ENCODE results near the gene HUS1.
A peak's percentile ranks its signal among the peaks of the same experiment; 100 is the strongest.

The HUS1 gene

GRCh38 chr7:47947355-47947749, 32.1 kb downstream of the HUS1 start:
- Histone ChIP-seq H3K4me1 (ENCODE audit: control insufficient read depth, insufficient read depth, low read depth, low read length) (peaks cover 11% of the 10 kb centered on the region), H2BK12ac (ENCODE audit: low read length in 2 of 2) (peak overlapping the region; percentile 17 to 55), H3K79me1 (replicated peaks; ENCODE audit: low read length, poor library complexity, severe bottlenecking) (no peaks in the 10 kb centered on the region), H3K4ac (ENCODE audit: low read depth in 1 of 2, low read length in 2 of 2) (no peak overlapping the region), H3K36me3 (ENCODE audit: control insufficient read depth in 1 of 2, insufficient read depth in 2 of 2, low read depth in 1 of 2, low read length in 2 of 2) (peaks cover 0 to 3% of the 10 kb centered on the region in 2 experiments), H3K18ac (ENCODE audit: low read depth in 1 of 2, low read length in 2 of 2) (peak overlapping the region in 1 of 2 experiments; percentile 40), H2BK120ac (ENCODE audit: low read depth, low read length) (no peak overlapping the region), H3K4me3 (ENCODE audit: insufficient read depth in 1 of 2, low read depth in 1 of 2, low read length in 2 of 2) (no peak overlapping the region), H4K91ac (ENCODE audit: low read length) (no peak overlapping the region), H2BK5ac (ENCODE audit: low read depth, low read length, poor library complexity, severe bottlenecking) (no peak overlapping the region), H3K9ac (ENCODE audit: low read length) (no peak overlapping the region), H3K14ac (ENCODE audit: low read length in 2 of 2) (peak overlapping the region in 1 of 2 experiments; percentile 30), H2BK15ac (ENCODE audit: low read depth, poor library complexity, severe bottlenecking) (no peak overlapping the region), H3K27ac (ENCODE audit: low read length, poor library complexity, severe bottlenecking) (no peak overlapping the region), H2AK5ac (ENCODE audit: low read length, severe bottlenecking) (no peak overlapping the region), H3K23ac (ENCODE audit: low read length in 2 of 2) (peak overlapping the region in 1 of 2 experiments; percentile 37), H3K27me3 (ENCODE audit: control insufficient read depth in 1 of 2, insufficient read depth in 1 of 2, low read length in 2 of 2) (no peaks in the 10 kb centered on the region), H2AFZ (ENCODE audit: low read depth, low read length) (no peak overlapping the region), H3K4me2 (ENCODE audit: low read length, poor library complexity, severe bottlenecking) (no peak overlapping the region), H4K8ac (ENCODE audit: low read length) (peak overlapping the region; percentile 14), H3K9me3 (ENCODE audit: control insufficient read depth, low read length) (no peaks in the 10 kb centered on the region)
- no peak for DNase-seq
- 97% methylated on average over 5 of the region's 7 CpGs for WGBS

- peaks cover 13% of the 10 kb centered on the region for H3K4me1 ChIP-seq (ENCODE audit: control insufficient read depth, insufficient read depth, low read depth, low read length)
- no peak overlapping the region for H3K4me2 ChIP-seq (ENCODE audit: low read length, poor library complexity, severe bottlenecking)
- no peaks in the 10 kb centered on the region for H3K27me3 ChIP-seq (ENCODE audit: control insufficient read depth in 1 of 2, insufficient read depth in 1 of 2, low read length in 2 of 2)
- no peak overlapping the region for H3K4ac ChIP-seq (ENCODE audit: low read depth in 1 of 2, low read length in 2 of 2)
- no peak overlapping the region for H3K9ac ChIP-seq (ENCODE audit: low read length)
- no peaks in the 10 kb centered on the region for H3K79me1 ChIP-seq (replicated peaks; ENCODE audit: low read length, poor library complexity, severe bottlenecking)
- H2BK5ac ChIP-seq (ENCODE audit: low read depth, low read length, poor library complexity, severe bottlenecking): no peak overlapping the region
- H2BK12ac ChIP-seq (ENCODE audit: low read length in 2 of 2): peak overlapping the region; percentile 44 to 87
- peak overlapping the region; percentile 64 for H2AFZ ChIP-seq (ENCODE audit: low read depth, low read length)
- peak overlapping the region; percentile 62 for H4K8ac ChIP-seq (ENCODE audit: low read length)
- H4K91ac ChIP-seq (ENCODE audit: low read length): peak overlapping the region; percentile 77
- H2BK120ac ChIP-seq (ENCODE audit: low read depth, low read length): no peak overlapping the region
- H2AK5ac ChIP-seq (ENCODE audit: low read length, severe bottlenecking): no peak overlapping the region
- no peak overlapping the region for H2BK15ac ChIP-seq (ENCODE audit: low read depth, poor library complexity, severe bottlenecking)
- peak overlapping the region in 1 of 2 experiments; percentile 82 for H3K14ac ChIP-seq (ENCODE audit: low read length in 2 of 2)
- no peak overlapping the region for H3K27ac ChIP-seq (ENCODE audit: low read length, poor library complexity, severe bottlenecking)
- peaks cover 0 to 3% of the 10 kb centered on the region in 2 experiments for H3K36me3 ChIP-seq (ENCODE audit: control insufficient read depth in 1 of 2, insufficient read depth in 2 of 2, low read depth in 1 of 2, low read length in 2 of 2)
- no peak overlapping the region for H3K23ac ChIP-seq (ENCODE audit: low read length in 2 of 2)
- WGBS: 94% methylated on average over 7 of the region's 7 CpGs
- DNase-seq: no peak
- peak overlapping the region; percentile 11 to 95 for H3K18ac ChIP-seq (ENCODE audit: low read depth in 1 of 2, low read length in 2 of 2)
- H3K4me3 ChIP-seq (ENCODE audit: insufficient read depth in 1 of 2, low read depth in 1 of 2, low read length in 2 of 2): no peak overlapping the region
- no peaks in the 10 kb centered on the region for H3K9me3 ChIP-seq (ENCODE audit: control insufficient read depth, low read length)
Measured at GRCh38 chr7:47946581-47947354, 32.6 kb downstream of the HUS1 start.

- Histone ChIP-seq H3K23ac (ENCODE audit: low read length in 2 of 2) (no peak overlapping the region), H3K36me3 (ENCODE audit: control insufficient read depth in 1 of 2, insufficient read depth in 2 of 2, low read depth in 1 of 2, low read length in 2 of 2) (peaks cover 0 to 3% of the 10 kb centered on the region in 2 experiments), H3K4me1 (ENCODE audit: control insufficient read depth, insufficient read depth, low read depth, low read length) (peaks cover 22% of the 10 kb centered on the region), H2BK120ac (ENCODE audit: low read depth, low read length) (no peak overlapping the region), H3K27me3 (ENCODE audit: control insufficient read depth in 1 of 2, insufficient read depth in 1 of 2, low read length in 2 of 2) (no peaks in the 10 kb centered on the region), H3K4me2 (ENCODE audit: low read length, poor library complexity, severe bottlenecking) (no peak overlapping the region), H3K4ac (ENCODE audit: low read depth in 1 of 2, low read length in 2 of 2) (no peak overlapping the region), H3K79me1 (replicated peaks; ENCODE audit: low read length, poor library complexity, severe bottlenecking) (no peaks in the 10 kb centered on the region), H2BK12ac (ENCODE audit: low read length in 2 of 2) (no peak overlapping the region), H3K14ac (ENCODE audit: low read length in 2 of 2) (no peak overlapping the region), H3K4me3 (ENCODE audit: insufficient read depth in 1 of 2, low read depth in 1 of 2, low read length in 2 of 2) (no peak overlapping the region), H4K8ac (ENCODE audit: low read length) (peak overlapping the region; percentile 31), H3K9me3 (ENCODE audit: control insufficient read depth, low read length) (no peaks in the 10 kb centered on the region), H2AFZ (ENCODE audit: low read depth, low read length) (no peak overlapping the region), H3K27ac (ENCODE audit: low read length, poor library complexity, severe bottlenecking) (no peak overlapping the region), H3K18ac (ENCODE audit: low read depth in 1 of 2, low read length in 2 of 2) (peak overlapping the region in 1 of 2 experiments; percentile 12), H3K9ac (ENCODE audit: low read length) (no peak overlapping the region), H2BK15ac (ENCODE audit: low read depth, poor library complexity, severe bottlenecking) (no peak overlapping the region), H4K91ac (ENCODE audit: low read length) (peak overlapping the region; percentile 71), H2BK5ac (ENCODE audit: low read depth, low read length, poor library complexity, severe bottlenecking) (no peak overlapping the region), H2AK5ac (ENCODE audit: low read length, severe bottlenecking) (no peak overlapping the region)
- WGBS: 31% methylated on average over 7 of the region's 8 CpGs
- peak; percentile 67 for DNase-seq
Measured at GRCh38 chr7:47945261-47946015, 34.0 kb downstream of the HUS1 start.

Measured in mesenchymal stem cell (in vitro differentiated cells and primary cell).